CD4-positive, CD25-positive, alpha-beta regulatory T cell (primary cell): ENCODE measurements around the gene CHN2. TPM values are rescaled to one million over a fixed set of nuclear protein-coding genes. Genes with fewer than 3 reads are reported as not detected.
A peak's percentile ranks its signal among the peaks of the same experiment; 100 is the strongest.

Source experiments
- ATAC-seq, 2 donors: fragments of 150-1000 bp; cut with Tn5 transposase; one replicate each; pipeline ENCODE4 v1.10.0; 2021; ENCODE audit warnings: low read depth in 2 of 2, moderate number of reproducible peaks in 2 of 2, moderate library complexity in 1 of 2
- DNase-seq, 3 donors: peaks; one replicate each; pipeline versions ENCODE4 v3.0.0 to v3.0.0-alpha.2; 2012 to 2022; ENCODE audit warnings: mixed read lengths in 1 of 3
- H3K27ac ChIP-seq: one replicate; pipeline ENCODE4 v1.7.0; 2013; ENCODE audit warnings: mild to moderate bottlenecking, low read length; ENCODE audit not compliant: insufficient read depth, poor library complexity, severe bottlenecking
- H3K27me3 ChIP-seq: one replicate; pipeline ENCODE4 v1.7.0; 2013; ENCODE audit warnings: low read length; ENCODE audit not compliant: control insufficient read depth, insufficient read depth
- H3K36me3 ChIP-seq: one replicate; pipeline ENCODE4 v1.7.0; 2013; ENCODE audit warnings: mild to moderate bottlenecking, low read length, moderate library complexity; ENCODE audit not compliant: control insufficient read depth, insufficient read depth
- H3K4me1 ChIP-seq: 2 replicates; pipeline ENCODE4 v1.7.0; 2013; ENCODE audit warnings: mild to moderate bottlenecking, low read length; ENCODE audit not compliant: insufficient read depth, control insufficient read depth, poor library complexity, severe bottlenecking
- H3K4me3 ChIP-seq: one replicate; pipeline ENCODE4 v1.7.0; 2013; ENCODE audit warnings: low read depth, mild to moderate bottlenecking, low read length, moderate library complexity
- H3K9me3 ChIP-seq, 2 experiments: 1 replicate in 1 of 2; 2 replicates in 1 of 2; pipeline ENCODE4 v1.7.0; 2013; ENCODE audit warnings: low read length in 2 of 2, mild to moderate bottlenecking in 1 of 2, moderate library complexity in 1 of 2; ENCODE audit not compliant: control insufficient read depth in 2 of 2
- H3K27ac Mint-ChIP-seq, 3 donors: one replicate each; pipeline ENCODE4 v1.8.0; 2020 to 2022; ENCODE audit warnings: mild to moderate bottlenecking in 3 of 3, mixed read lengths in 3 of 3, moderate library complexity in 2 of 3
- H3K27me3 Mint-ChIP-seq: one replicate; pipeline ENCODE4 v1.8.0; 2022; ENCODE audit warnings: mild to moderate bottlenecking, mixed read lengths
- H3K36me3 Mint-ChIP-seq: one replicate; pipeline ENCODE4 v1.8.0; 2020; ENCODE audit warnings: mixed read lengths
- H3K4me1 Mint-ChIP-seq, 4 donors: one replicate each; pipeline ENCODE4 v1.8.0; 2020 to 2022; ENCODE audit warnings: mixed read lengths in 4 of 4, mild to moderate bottlenecking in 1 of 4
- H3K4me3 Mint-ChIP-seq, 4 donors: one replicate each; pipeline ENCODE4 v1.8.0; 2020 to 2022; ENCODE audit warnings: mild to moderate bottlenecking in 4 of 4, mixed read lengths in 4 of 4, moderate library complexity in 3 of 4
- H3K9me3 Mint-ChIP-seq, 7 donors: one replicate each; pipeline ENCODE4 v1.8.0; 2020 to 2022; ENCODE audit warnings: mixed read lengths in 7 of 7, mild to moderate bottlenecking in 3 of 7, moderate library complexity in 2 of 7
- polyA plus RNA-seq, 4 donors: library from polyadenylated mRNA; unstranded; fragments of 300-500 nt; fragmentation: Illumina TruSeq; gene quantifications; one replicate each; pipeline ENCODE4 v1.2.3, GENCODE V29; 2021
- total RNA-seq: library from RNA; stranded (reverse); gene quantifications from one replicate; pipeline ENCODE4 v1.2.3, GENCODE V29; 2022

CHN2 gene
- total and polyA plus RNA-seq, 5 donors from 2014 or later, result 0.55 to 1.7 TPM; not detected in 3

DNA sequence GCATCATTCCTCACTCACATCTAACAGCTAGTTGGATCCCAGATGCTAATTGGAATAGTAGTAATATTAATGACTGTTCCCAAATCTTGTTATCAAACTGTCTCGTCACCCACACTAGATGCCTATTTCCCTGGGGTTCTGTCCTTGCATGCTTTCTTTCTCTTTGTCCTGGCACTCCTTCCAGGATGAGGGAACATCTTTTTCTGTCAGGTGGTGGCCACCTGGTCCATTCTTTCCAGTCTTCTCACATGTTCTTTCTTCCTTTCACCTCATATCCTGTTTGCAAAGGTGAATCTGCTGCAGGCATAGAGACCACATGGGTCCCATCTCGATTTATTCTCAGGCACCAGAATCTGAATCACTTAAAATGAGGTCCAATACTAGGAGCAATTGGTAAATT is 126.0 kb downstream of the CHN2 start:
- H3K9me3 ChIP-seq, result no peaks in the 10 kb centered on the region
- H3K9me3 Mint-ChIP-seq, result peaks cover 0 to 2% (median 0%) of the 10 kb centered on the region in 7 donors
- ATAC-seq (no peak), DNase-seq (no peak)
- no peaks in the 10 kb centered on the region for H3K36me3 Mint-ChIP-seq
- no peaks in the 10 kb centered on the region for H3K36me3 ChIP-seq
- H3K4me3 ChIP-seq, result no peak overlapping the region
- H3K27ac ChIP-seq, result no peak overlapping the region
- no peaks in the 10 kb centered on the region for H3K27me3 ChIP-seq
- H3K4me1 Mint-ChIP-seq, result no peaks in the 10 kb centered on the region
- no peak overlapping the region for H3K4me3 Mint-ChIP-seq
- H3K27ac Mint-ChIP-seq, result peak overlapping the region in 1 of 3 donors; percentile 89
- no peaks in the 10 kb centered on the region for H3K4me1 ChIP-seq
- H3K27me3 Mint-ChIP-seq, result peaks cover 11% of the 10 kb centered on the region

GRCh38 chr7:29322023-29322712 is 127.6 kb downstream of the CHN2 start:
- no peak overlapping the region for H3K27ac ChIP-seq
- H3K36me3 ChIP-seq, result no peaks in the 10 kb centered on the region
- H3K4me1 ChIP-seq, result no peaks in the 10 kb centered on the region
- Mint-ChIP-seq H3K27ac (no peak overlapping the region), H3K9me3 (peaks cover 0 to 2% (median 0%) of the 10 kb centered on the region in 7 donors), H3K4me1 (no peaks in the 10 kb centered on the region), H3K36me3 (no peaks in the 10 kb centered on the region), H3K4me3 (no peak overlapping the region), H3K27me3 (peaks cover 6% of the 10 kb centered on the region)
- no peak for DNase-seq
- H3K27me3 ChIP-seq, result no peaks in the 10 kb centered on the region
- ATAC-seq, result no peak
- no peak overlapping the region for H3K4me3 ChIP-seq
- no peaks in the 10 kb centered on the region for H3K9me3 ChIP-seq

- Histone ChIP-seq H3K4me1 (no peaks in the 10 kb centered on the region), H3K9me3 (no peaks in the 10 kb centered on the region), H3K27me3 (no peaks in the 10 kb centered on the region), H3K4me3 (no peak overlapping the region), H3K36me3 (no peaks in the 10 kb centered on the region), H3K27ac (no peak overlapping the region)
- H3K36me3 Mint-ChIP-seq, result no peaks in the 10 kb centered on the region
- DNase-seq (no peak), ATAC-seq (no peak)
- no peak overlapping the region for H3K4me3 Mint-ChIP-seq
- no peaks in the 10 kb centered on the region for H3K27me3 Mint-ChIP-seq
- H3K9me3 Mint-ChIP-seq, result peaks cover 0 to 2% (median 0%) of the 10 kb centered on the region in 7 donors
- no peak overlapping the region for H3K27ac Mint-ChIP-seq
- H3K4me1 Mint-ChIP-seq, result no peaks in the 10 kb centered on the region
Measured at GRCh38 chr7:29325476-29325875, 130.9 kb downstream of the CHN2 start.

GRCh38 chr7:29326864-29327263 is 132.3 kb downstream of the CHN2 start:
- Mint-ChIP-seq H3K27me3 (no peaks in the 10 kb centered on the region), H3K27ac (no peak overlapping the region), H3K4me1 (no peaks in the 10 kb centered on the region), H3K4me3 (no peak overlapping the region), H3K9me3 (peaks cover 0 to 2% (median 0%) of the 10 kb centered on the region in 7 donors), H3K36me3 (no peaks in the 10 kb centered on the region)
- no peaks in the 10 kb centered on the region for H3K9me3 ChIP-seq
- DNase-seq, result no peak
- no peaks in the 10 kb centered on the region for H3K36me3 ChIP-seq
- no peak overlapping the region for H3K4me3 ChIP-seq
- ATAC-seq, result no peak
- no peaks in the 10 kb centered on the region for H3K4me1 ChIP-seq
- no peaks in the 10 kb centered on the region for H3K27me3 ChIP-seq
- no peak overlapping the region for H3K27ac ChIP-seq

GRCh38 chr7:29327455-29327854 is 132.9 kb downstream of the CHN2 start:
- H3K4me3 Mint-ChIP-seq, result no peak overlapping the region
- Histone ChIP-seq H3K36me3 (no peaks in the 10 kb centered on the region), H3K27ac (no peak overlapping the region), H3K9me3 (no peaks in the 10 kb centered on the region), H3K4me1 (no peaks in the 10 kb centered on the region), H3K4me3 (no peak overlapping the region), H3K27me3 (no peaks in the 10 kb centered on the region)
- no peak overlapping the region for H3K27ac Mint-ChIP-seq
- H3K27me3 Mint-ChIP-seq, result peaks cover 4% of the 10 kb centered on the region
- peaks cover 0 to 2% (median 0%) of the 10 kb centered on the region in 7 donors for H3K9me3 Mint-ChIP-seq
- no peaks in the 10 kb centered on the region for H3K4me1 Mint-ChIP-seq
- ATAC-seq, result no peak
- no peaks in the 10 kb centered on the region for H3K36me3 Mint-ChIP-seq
- no peak for DNase-seq

- no peaks in the 10 kb centered on the region for H3K4me1 ChIP-seq
- H3K27me3 ChIP-seq, result no peaks in the 10 kb centered on the region
- no peak for DNase-seq
- H3K36me3 ChIP-seq, result no peaks in the 10 kb centered on the region
- Mint-ChIP-seq H3K36me3 (no peaks in the 10 kb centered on the region), H3K27ac (no peak overlapping the region), H3K27me3 (peaks cover 5% of the 10 kb centered on the region), H3K9me3 (peaks cover 0 to 2% (median 0%) of the 10 kb centered on the region in 7 donors), H3K4me1 (no peaks in the 10 kb centered on the region), H3K4me3 (no peak overlapping the region)
- no peak for ATAC-seq
- H3K27ac ChIP-seq, result no peak overlapping the region
- no peak overlapping the region for H3K4me3 ChIP-seq
- no peaks in the 10 kb centered on the region for H3K9me3 ChIP-seq
Measured at GRCh38 chr7:29328045-29328444, 133.5 kb downstream of the CHN2 start.

GRCh38 chr7:29328811-29329210 is 134.2 kb downstream of the CHN2 start:
- Mint-ChIP-seq H3K27me3 (peaks cover 5% of the 10 kb centered on the region), H3K4me1 (no peaks in the 10 kb centered on the region), H3K36me3 (no peaks in the 10 kb centered on the region), H3K4me3 (no peak overlapping the region), H3K27ac (no peak overlapping the region), H3K9me3 (peaks cover 0 to 3% (median 0%) of the 10 kb centered on the region in 7 donors)
- Histone ChIP-seq H3K4me3 (no peak overlapping the region), H3K27me3 (no peaks in the 10 kb centered on the region), H3K27ac (no peak overlapping the region), H3K9me3 (no peaks in the 10 kb centered on the region), H3K4me1 (no peaks in the 10 kb centered on the region), H3K36me3 (no peaks in the 10 kb centered on the region)
- no peak for ATAC-seq
- DNase-seq, result no peak

- no peaks in the 10 kb centered on the region for H3K36me3 Mint-ChIP-seq
- no peak overlapping the region for H3K4me3 ChIP-seq
- no peaks in the 10 kb centered on the region for H3K27me3 ChIP-seq
- no peaks in the 10 kb centered on the region for H3K36me3 ChIP-seq
- DNase-seq, result no peak
- H3K9me3 ChIP-seq, result no peaks in the 10 kb centered on the region
- peaks cover 5% of the 10 kb centered on the region for H3K27me3 Mint-ChIP-seq
- no peak for ATAC-seq
- H3K4me1 Mint-ChIP-seq, result no peaks in the 10 kb centered on the region
- H3K27ac ChIP-seq, result no peak overlapping the region
- peaks cover 0 to 3% (median 0%) of the 10 kb centered on the region in 7 donors for H3K9me3 Mint-ChIP-seq
- H3K27ac Mint-ChIP-seq, result no peak overlapping the region
- H3K4me1 ChIP-seq, result no peaks in the 10 kb centered on the region
- no peak overlapping the region for H3K4me3 Mint-ChIP-seq
Measured at GRCh38 chr7:29329686-29330085, 135.1 kb downstream of the CHN2 start.
